Amygdala (tissue), 56 donors: ENCODE measurements around the gene MEA1.
A peak's percentile ranks its signal among the peaks of the same experiment; 100 is the strongest.

Experiments used
- DNase-seq, 56 donors: peaks; one replicate each; lab custom pipeline; 2025; lab: John Stamatoyannopoulos, UW

The MEA1 gene

DNA sequence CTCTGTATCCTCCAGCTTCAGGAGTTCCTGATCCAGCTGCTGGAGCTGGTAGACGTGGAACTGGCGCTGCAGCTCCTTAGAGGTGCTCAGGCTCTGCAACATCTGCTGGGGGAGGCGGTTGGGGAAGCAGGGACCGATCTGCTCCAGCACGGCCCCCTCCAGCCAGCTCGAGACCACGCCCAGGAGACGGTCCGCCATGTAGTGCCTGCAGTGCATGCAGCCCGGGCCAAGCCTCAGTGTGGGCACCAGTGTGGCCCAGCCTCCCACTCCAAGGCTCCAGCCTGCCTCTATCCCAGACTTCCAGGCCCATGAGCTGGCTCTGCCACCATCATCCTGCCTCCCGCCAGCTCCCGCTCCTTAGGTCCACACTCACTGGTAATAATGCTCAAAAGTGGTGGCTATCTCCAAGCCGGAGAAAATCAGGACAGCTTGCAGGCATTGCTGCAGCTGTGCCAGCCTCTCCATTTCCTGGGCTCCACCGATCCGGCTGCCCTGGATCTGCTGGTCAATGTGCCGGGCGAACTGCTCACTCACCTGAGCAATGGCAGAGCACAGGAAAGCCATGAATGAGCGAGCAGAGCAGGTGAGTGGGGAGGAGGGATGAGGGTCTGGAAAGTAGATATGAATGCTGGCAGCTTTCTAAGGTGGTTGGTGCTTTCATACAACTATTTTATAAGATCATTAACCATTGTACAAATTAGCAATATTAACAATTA lies 27.0 kb upstream of the MEA1 start:
- DNase-seq: no peak

DNA sequence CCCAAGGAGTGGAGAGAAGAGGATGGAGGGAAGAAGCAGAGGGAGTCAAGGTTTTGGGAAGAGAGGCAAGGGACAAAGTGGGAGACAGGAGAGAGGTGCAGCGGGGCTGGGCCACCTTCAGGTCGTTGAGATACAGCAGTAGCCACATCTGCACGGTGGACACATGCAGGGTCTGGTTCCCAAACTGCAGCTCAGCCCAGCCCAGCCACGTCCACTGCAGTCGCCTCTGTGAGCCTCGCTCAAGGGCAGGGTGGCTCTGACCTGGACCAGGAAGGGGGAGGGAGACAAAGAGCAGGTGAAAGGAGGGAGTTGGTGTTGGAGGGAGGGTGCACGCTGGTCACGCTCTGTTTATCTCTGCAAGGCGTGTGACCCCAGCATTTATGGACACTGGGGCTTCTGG lies 25.0 kb upstream of the MEA1 start:
- DNase-seq: no peak

DNA sequence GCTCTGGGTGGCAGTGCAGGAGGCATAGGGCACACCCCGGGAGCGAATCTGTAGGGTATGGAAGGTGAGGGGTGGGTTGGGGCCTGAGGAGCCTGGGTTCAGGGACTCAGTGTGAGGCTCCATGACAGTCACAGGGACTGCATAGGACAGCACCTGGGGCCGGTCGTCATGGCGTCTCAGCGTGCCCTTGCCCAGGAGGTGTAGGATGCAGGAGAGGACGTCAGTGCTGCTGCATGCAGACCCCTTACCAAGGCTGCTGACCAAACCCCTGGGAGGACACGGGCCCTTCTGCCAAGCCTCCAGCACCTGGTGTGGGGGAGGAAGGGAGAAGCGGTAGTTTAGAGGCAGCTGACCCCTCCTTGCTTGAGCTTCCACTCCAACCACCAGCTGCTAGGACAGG lies 24.0 kb upstream of the MEA1 start:
- DNase-seq: no peak

DNA sequence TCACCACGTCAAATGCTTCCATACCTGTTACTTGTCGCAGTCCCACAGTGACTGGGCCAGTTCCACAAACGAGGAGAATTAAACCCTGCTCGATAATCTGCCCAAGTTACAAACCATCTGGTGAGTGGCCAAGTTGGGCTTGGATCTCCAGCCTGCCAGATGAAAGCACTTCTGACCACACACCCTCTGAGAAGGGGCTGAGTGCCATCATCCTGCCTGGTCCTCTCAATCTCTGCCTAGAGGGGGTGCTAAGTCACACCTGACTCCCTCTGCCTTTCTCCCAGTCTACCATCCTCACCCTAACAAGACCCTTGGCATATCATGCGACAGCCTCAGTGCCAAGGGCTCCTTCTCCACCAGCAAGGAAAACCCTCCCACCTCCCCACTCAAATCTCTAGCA lies 23.5 kb upstream of the MEA1 start:
- DNase-seq: no peak

DNA sequence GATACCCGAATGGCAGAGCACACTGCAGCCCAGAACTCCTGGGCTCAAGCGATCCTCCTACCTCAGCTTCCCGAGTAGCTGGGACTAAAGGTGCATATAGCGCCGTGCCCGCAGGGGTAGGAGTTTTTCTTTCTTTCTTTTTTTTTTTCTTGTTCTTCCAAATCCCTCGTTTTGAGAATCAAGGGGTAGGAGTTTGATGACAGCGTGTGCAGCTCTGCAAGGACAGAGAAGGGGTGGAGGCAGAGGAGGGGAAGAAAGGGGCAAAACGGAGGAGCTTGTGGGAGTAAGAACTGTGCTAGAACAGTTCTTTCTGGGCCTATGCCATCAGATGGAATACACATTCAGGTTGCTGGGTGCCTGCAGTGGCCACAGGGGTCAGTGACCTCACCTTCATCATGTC lies 23.0 kb upstream of the MEA1 start:
- no peak for DNase-seq

DNA sequence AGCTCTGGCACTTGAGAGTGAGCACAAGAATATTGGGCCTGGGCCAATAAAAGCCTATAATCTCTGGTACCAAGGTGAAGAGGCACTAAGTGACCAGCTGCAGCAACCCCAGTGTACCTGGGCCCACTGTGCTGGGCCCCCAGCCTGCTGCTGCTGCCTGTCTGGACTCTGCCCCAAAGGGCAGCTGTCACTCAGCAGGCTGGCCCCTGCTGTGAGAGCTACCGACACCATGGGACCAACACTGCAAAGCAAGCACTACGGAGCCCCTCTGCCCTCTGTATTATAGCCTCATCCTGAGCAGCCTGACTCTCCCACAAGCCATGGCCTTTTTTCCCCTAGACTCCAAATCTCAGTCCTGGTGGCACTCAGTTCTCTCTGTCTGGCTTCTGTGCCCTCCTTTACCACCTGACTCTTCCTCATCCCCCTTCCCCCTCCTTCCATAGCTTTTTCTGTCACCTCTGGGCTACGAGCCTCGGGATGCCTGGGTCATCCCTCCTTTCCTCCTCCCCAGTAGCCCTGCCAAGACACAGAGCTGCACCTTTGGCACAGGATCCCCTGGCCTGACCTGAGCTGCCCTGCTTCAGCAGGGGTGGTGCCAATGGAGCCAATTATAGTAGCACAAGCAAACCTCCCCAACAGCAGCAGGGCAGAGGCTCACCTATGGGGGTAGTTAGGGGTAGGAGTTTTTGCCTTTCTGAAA lies 21.9 kb upstream of the MEA1 start:
- DNase-seq: no peak

DNA sequence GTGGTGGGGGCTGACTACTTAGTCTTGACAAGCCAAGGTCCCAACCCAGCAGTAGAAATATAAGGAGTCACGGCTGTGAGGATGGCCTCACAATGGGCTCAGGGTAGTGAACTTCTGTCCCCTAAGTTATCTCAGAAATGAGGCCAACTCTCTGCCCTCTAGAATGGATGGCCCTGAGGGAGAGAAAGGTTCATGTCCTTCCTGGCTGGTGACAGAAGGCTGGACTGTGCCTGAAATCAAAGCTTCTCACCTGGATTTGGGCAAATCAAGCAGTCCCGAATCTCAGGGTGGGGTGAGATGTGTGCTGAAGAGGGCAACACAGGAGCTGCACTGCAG lies 20.4 kb upstream of the MEA1 start:
- no peak for DNase-seq

DNA sequence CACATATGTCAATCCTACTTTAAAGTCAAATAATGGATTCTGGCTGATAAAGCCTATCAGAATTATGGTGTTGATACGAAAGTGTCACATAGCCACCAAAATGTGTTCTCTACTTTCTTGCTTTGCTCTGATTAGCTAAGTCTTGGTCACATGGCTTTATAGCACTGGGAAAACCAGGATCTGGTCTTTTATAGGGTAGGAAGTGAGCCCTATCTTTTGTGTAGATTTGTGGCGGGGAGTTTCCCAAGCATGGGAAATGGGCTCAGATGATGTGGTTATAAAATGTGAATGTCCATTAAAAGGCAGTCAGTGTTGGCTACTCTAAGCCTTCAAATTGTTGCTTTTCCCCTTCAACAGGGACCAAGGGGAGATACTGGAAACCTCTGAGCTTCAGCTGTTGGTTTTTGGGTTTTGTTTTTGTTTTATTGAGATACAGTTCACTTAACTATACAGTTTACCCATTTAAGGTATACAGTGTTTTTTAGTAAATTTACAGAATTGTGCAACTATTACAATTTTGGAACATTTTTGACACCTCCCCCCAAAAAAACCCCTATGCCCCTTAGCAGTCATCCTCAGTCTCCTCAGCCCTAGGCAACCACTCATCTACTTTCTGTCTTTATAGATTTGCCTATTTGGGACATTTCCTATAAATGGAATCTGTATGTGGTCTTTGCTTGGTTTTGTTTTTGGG lies 19.9 kb upstream of the MEA1 start:
- DNase-seq: no peak

DNA sequence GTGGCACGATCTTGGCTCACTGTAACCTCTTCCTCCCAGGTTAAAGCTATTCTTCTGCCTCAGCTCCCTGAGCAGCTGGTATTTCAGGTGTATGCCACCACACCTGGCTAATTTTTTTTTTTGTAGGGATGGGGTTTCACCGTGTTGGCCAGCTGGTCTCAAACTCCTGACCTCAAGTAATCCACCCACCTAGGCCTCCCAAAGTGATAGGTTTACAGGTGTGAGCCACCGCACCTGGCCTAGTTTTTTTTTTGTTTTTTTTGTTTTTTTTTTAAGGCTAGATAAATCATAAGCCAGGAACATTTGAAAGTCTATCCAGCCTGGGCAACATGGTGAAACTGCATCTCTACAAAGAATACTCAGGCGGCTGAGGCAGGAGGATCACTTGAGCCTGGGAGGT lies 18.6 kb upstream of the MEA1 start:
- no peak for DNase-seq

DNA sequence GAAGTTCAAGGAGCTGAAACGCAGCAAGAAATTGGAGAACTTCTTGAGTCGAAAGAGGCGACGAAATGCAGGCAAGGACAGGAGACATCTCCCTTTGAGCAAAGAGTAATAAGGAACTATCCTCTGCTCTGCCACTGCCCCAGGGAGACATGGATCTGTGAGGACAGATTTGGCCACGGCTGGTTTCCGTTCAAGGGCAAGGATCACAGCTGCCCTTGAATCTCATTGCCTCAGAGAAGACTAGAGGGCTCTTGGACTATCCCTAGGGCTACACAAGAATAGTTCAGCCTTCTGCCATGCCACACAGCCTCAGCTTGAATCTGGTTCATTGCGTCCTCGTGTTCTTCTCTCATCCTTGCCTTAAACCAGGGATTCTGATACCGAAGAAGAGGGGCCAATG lies 15.4 kb upstream of the MEA1 start:
- DNase-seq: no peak

DNA sequence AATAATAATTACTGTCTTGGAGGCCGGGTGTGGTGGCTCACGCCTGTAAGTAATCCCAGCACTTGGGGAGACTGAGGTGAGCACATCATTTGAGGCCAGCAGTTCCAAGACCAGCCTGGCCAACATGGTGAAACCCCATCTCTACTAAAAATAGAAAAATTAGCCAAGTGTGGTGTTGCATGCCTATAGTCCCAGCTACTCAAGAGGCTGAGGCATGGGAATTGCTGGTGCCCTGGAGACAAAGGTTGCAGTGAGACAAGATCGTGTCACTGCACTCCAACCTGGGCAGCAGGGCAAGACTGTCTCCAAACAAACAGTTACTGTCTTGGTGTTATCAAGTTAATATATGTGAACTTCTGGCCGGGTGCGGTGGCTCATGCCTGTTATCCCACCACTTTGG lies 12.6 kb upstream of the MEA1 start:
- DNase-seq: no peak

DNA sequence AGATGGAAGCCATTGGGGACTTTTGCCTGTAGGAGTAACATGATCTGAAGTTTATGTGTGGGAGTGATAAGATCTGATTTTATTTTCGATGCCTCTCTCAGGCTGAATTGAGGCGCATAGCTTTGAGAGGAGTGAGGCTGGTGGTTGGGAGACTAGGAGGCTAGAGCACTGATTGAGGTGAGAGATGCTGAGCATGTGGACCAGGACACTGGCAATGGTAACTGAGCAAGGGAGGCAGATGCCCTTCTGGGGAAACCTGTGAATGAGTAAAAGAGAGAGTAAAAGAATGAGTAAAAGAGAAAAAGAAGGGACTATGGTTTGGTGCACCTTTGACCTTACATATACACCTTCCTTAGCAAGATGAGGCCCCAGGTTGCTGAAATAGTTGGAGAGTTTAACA lies 10.7 kb upstream of the MEA1 start:
- DNase-seq: no peak

DNA sequence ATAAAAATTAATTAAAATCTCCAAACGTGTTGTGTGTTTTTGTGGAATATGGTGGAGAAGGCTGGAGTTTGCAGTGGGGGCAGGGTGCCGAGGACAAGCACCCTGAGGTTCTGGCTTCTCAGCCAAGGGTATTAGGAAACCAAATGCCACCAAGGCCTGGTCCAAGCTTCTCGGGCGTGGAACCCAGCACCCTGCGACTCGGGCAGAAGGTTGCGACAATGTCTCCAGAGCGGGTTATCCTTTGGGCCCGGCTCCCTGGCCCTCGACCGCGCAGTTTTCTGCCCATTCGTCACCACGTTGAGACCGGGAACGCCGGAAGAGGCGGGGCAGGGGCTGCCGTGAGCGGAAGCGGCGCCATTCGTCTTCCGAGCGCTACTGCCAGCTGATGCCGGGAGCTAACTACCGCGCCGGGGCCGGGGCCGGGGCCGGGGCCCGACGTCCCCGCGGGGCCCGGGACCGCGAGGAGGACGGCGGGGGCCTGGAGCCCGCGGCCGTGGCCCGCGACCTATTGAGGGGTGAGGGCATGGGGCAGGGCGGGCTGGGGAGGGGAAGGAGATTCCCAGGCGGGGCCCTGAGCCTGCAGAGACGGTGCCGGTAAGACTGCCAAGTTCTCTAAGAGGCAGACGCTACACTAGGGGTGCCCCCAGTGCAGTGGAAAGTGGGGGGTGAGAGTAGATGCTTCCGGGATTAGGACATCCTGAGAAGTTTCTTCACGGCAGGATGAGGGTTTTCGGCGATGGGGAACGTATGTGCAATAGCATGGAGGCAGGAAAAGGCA lies 7.7 kb upstream of the MEA1 start, which contains the start of gene RRP36:
TSS of gene RRP36 (plus strand) at position 354 of the 778 bp plus-strand sequence. CDS start at position 386, 32 bp downstream.
- peak in 55 of 56 donors; percentile 25 to 87 (median 64) for DNase-seq

DNA sequence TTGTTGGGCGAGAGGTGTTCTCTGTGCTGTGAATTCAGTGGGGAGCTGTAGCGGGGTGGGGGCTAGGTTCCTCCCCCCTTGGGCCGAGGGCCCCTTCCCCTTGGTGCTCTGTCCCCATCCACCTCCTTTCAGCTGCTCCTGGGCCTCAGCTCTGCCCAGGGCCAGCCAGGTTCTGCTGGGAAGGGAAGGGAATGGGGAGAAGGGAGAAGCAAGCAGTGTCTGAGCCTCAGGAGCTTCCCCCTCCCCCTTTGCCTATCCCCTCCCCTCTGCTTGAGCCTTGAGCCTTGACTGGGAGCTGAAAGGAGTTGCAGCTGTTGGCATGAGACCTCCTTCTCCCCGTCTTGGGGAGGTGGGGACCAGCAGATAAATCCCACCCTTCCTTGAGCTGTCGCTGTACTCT lies 7.1 kb upstream of the MEA1 start:
- no peak for DNase-seq

DNA sequence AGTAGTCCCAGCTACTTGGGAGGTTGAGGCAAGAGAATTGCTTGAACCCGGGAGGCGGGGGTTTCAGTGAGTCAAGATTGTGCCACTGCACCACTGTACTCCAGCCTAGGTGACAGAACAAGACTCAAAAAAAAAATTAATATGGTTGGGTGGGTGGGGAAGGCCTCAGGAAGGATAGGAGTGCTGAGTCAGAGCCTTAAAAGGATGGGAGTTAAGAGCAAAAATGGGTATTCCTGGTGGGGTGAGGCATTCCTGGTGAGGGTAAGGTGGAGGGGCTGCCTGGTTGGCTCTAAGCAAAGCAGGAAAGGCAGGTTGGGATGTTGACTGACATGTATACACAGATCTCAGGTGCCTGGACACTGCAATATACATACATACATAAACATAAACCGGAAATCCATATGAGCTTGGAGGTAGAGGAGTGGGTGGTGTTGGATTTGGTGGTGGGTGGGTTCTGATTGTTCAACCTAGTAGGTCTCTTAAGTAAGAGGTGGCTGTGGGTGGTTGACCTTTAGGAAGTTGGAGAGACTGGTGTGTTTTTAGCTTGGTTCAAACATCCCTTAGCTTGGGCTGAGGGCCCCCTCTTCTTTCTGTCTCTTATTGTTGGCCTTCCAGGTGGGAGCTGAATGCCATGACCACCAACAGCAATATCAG lies 6.4 kb upstream of the MEA1 start:
- no peak for DNase-seq

DNA sequence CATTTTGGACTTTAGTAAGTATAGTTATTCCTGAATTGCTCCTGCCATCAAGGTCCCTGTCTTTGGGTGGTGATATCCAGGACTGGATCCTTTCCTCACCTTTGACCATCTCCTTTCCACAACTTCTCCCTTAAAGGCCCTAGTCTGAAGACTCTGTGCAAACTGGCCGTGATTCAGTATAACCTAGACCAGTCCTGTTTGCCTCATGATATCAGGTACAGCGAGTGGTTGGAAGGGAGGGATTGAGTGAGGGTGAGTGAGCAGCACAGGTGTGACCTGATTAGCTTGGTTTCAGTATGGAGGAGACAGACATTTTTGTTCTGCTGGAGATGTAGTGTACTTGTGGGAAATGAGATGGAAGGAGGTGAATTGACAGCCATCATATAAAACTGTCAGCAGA lies 5.4 kb upstream of the MEA1 start:
- no peak for DNase-seq

DNA sequence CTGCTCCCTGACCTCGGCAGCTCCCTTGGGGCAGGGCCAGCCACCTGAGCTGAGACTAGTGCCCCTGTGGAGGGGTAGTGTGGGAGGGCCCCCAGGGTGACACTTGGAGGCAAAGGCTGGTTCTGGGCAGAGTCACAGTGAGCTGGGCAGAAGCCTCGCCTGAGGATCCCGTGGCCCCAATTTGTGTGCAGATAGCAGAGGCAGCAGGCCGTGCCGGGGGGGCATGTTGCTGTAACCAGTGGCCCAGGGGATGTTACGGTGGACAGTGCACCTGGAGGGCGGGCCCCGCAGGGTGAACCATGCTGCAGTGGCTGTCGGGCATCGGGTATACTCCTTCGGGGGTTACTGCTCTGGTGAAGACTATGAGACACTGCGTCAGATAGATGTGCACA lies 3.2 kb upstream of the MEA1 start:
- DNase-seq: no peak

DNA sequence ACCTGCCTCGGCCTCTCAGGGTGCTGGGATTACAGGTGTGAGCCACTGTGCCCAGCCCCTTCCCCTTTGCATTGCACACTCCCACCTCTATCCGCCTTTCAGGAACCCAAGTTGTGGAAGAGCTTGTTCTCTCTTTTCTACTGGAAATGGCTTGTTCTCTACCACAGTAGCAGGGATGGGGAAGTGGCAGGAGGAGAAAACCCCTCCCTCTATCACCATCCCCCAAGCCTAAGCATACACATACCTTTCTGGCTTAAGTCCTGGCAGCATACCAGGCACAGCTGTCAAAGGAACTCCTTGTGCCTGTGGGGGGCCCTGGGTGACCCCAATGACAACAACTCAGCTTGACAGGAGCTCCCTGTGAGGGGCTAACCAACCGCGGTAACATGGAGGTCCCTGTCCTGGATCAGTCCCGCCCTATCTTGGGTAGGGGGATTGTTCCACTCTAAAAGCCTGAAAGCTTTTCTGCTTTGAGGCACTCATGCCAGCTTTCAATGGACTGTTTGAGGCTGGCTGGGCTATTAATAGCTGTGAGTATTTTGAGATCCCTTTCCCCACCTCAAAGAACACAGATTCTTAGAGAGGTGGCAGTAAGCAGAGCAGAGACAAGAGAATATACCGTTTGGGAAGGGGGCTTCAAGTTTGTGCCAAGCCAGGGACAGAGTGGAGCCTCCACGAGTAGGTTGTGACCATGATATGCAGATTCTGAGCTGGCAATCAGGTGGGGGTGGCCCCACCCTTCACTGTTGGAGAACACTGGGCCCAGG lies 2.6 kb upstream of the MEA1 start:
- no peak for DNase-seq

DNA sequence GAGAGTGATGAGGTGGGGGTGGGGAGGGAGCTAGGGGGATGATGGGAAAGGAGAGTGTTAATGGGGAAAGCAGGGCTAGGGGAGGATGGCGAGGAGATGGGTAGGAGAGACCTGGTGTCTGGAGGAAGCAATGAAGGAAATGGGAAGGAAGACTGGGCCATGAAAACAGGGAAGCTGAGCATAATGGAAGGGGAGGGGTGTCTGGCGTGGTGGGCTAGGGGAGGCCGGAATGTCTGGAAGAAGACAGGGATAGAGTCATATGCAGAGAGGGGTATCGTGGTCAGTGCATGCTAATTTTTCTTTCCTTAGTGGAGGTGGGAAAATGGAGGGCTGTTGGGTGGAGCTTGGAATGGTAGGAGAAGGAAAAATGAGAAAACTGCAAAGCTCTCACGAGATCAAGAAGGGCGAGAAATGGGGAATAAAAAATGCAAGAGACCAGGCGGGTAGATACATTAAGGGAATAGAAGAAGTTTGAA lies 726 bp upstream of the MEA1 start:
- no peak for DNase-seq
